IMR-90 (cell line): Measurements from ENCODE around the gene SPDYE4. TPM values are rescaled to one million over a fixed set of nuclear protein-coding genes. Genes with fewer than 3 reads are reported as not detected.

Experiments used
- ATAC-seq: fragments of 200-7000 bp; cut with Tn5 transposase; 2 replicates; pipeline ENCODE4 v1.9.1; 2020; ENCODE audit warnings: low read depth, mild to moderate bottlenecking, moderate library complexity
- BruUV-seq: library from RNA; stranded (reverse); fragments of 400-500 nt; replicated peaks from 2 replicates; lab custom pipeline; 2021; lab: Mats Ljungman, UMichigan
- CTCF ChIA-PET: fragments of 300-600 bp; formaldehyde crosslinking; extraction: SDS; loops from one replicate; lab custom pipeline; 2021; ENCODE audit warnings: antibody characterized with exemption; lab: Yijun Ruan, JAX
- POLR2A ChIA-PET: fragments of 300-600 bp; sonication (Branson Sonifier 250); formaldehyde crosslinking; loops from one replicate; lab custom pipeline; 2022; ENCODE audit warnings: antibody characterized with exemption; ENCODE audit not compliant: unreplicated experiment; lab: Charles Lee
- DNase-seq: peaks from one replicate; pipeline ENCODE4 v3.0.0; 2013
- H2AFZ ChIP-seq: replicated peaks from 2 replicates; pipeline ENCODE3; 2013; ENCODE audit warnings: low read length, mild to moderate bottlenecking; ENCODE audit not compliant: poor library complexity
- H2AK5ac ChIP-seq: 2 replicates; pipeline ENCODE4 v1.6.1; 2013; ENCODE audit warnings: low read depth, low read length, inconsistent platforms
- H2AK9ac ChIP-seq: replicated peaks from 2 replicates; pipeline ENCODE3; 2013; ENCODE audit warnings: mild to moderate bottlenecking, low read depth, low read length, moderate library complexity; ENCODE audit not compliant: poor library complexity
- H2BK120ac ChIP-seq: 2 replicates; pipeline ENCODE4 v1.6.1; 2013; ENCODE audit warnings: low read depth, low read length, inconsistent platforms
- H2BK15ac ChIP-seq: 3 replicates; pipeline ENCODE4 v1.6.1; 2013; ENCODE audit warnings: low read depth, low read length, inconsistent platforms
- H2BK20ac ChIP-seq: 2 replicates; pipeline ENCODE4 v1.6.1; 2013; ENCODE audit warnings: low read depth, mild to moderate bottlenecking, inconsistent platforms, low read length, moderate library complexity
- H2BK5ac ChIP-seq: 2 replicates; pipeline ENCODE4 v1.6.1; 2013; ENCODE audit warnings: mild to moderate bottlenecking, low read depth, low read length, inconsistent platforms; ENCODE audit not compliant: poor library complexity, severe bottlenecking
- H3K14ac ChIP-seq: replicated peaks from 2 replicates; pipeline ENCODE4 v1.6.1; 2013; ENCODE audit warnings: low read depth, low read length, inconsistent platforms
- H3K18ac ChIP-seq: 2 replicates; pipeline ENCODE4 v1.6.1; 2013; ENCODE audit warnings: low read depth, low read length, control low read depth
- H3K23ac ChIP-seq: 2 replicates; pipeline ENCODE4 v1.6.1; 2013; ENCODE audit warnings: low read depth, low read length, inconsistent platforms
- H3K27ac ChIP-seq: 2 replicates; pipeline ENCODE4 v1.5.1; 2013; ENCODE audit warnings: mild to moderate bottlenecking, control low read depth, low read length; ENCODE audit not compliant: insufficient read depth
- H3K27me3 ChIP-seq: 2 replicates; pipeline ENCODE4 v1.6.1; 2013; ENCODE audit warnings: low read length; ENCODE audit not compliant: control insufficient read depth, insufficient read depth
- H3K36me3 ChIP-seq: 2 replicates; pipeline ENCODE4 v1.6.1; 2013; ENCODE audit warnings: low read length, mixed read lengths; ENCODE audit not compliant: control insufficient read depth, insufficient read depth
- H3K4ac ChIP-seq: 2 replicates; pipeline ENCODE4 v1.6.1; 2013; ENCODE audit warnings: low read depth, low read length, inconsistent platforms
- H3K4me1 ChIP-seq: 2 replicates; pipeline ENCODE4 v1.6.1; 2013; ENCODE audit warnings: low read length, mixed read lengths; ENCODE audit not compliant: control insufficient read depth, insufficient read depth
- H3K4me2 ChIP-seq: 2 replicates; pipeline ENCODE4 v1.6.1; 2013; ENCODE audit warnings: low read depth, mild to moderate bottlenecking, control low read depth, low read length, moderate library complexity
- H3K4me3 ChIP-seq: 2 replicates; pipeline ENCODE4 v1.5.1; 2013; ENCODE audit warnings: low read depth, mild to moderate bottlenecking, control low read depth, low read length, moderate library complexity; ENCODE audit not compliant: insufficient read depth
- H3K56ac ChIP-seq: 2 replicates; pipeline ENCODE4 v1.6.1; 2013; ENCODE audit warnings: low read length, inconsistent platforms; ENCODE audit not compliant: insufficient read depth; ENCODE audit errors: extremely low read depth
- H3K79me1 ChIP-seq, 2 experiments: 2 replicates each; pipeline ENCODE4 v1.6.1; 2013; ENCODE audit warnings: low read length in 2 of 2, inconsistent platforms in 1 of 2, low read depth in 1 of 2
- H3K9ac ChIP-seq: 2 replicates; pipeline ENCODE4 v1.6.1; 2013; ENCODE audit warnings: low read depth, low read length, control low read depth
- H3K9me1 ChIP-seq: 2 replicates; pipeline ENCODE4 v1.6.1; 2013; ENCODE audit warnings: low read length, inconsistent platforms; ENCODE audit not compliant: insufficient read depth
- H3K9me3 ChIP-seq: 2 replicates; pipeline ENCODE4 v1.6.1; 2013; ENCODE audit warnings: low read length; ENCODE audit not compliant: control insufficient read depth, insufficient read depth
- H4K20me1 ChIP-seq: 2 replicates; pipeline ENCODE4 v1.6.1; 2013; ENCODE audit warnings: low read length, inconsistent platforms; ENCODE audit not compliant: insufficient read depth
- H4K5ac ChIP-seq: 2 replicates; pipeline ENCODE4 v1.6.1; 2013; ENCODE audit warnings: mild to moderate bottlenecking, low read depth, low read length, control low read depth
- H4K8ac ChIP-seq, 2 experiments: 2 replicates each; pipeline ENCODE4 v1.6.1; 2013; ENCODE audit warnings: low read depth in 2 of 2, low read length in 2 of 2, control low read depth in 1 of 2, inconsistent platforms in 1 of 2
- H4K91ac ChIP-seq: 2 replicates; pipeline ENCODE4 v1.6.1; 2013; ENCODE audit warnings: low read depth, low read length, inconsistent platforms; ENCODE audit not compliant: insufficient read depth
- MXI1 ChIP-seq: IDR thresholded peaks from 2 replicates; pipeline ENCODE4 v1.6.1; 2012; ENCODE audit warnings: low read depth, mild to moderate bottlenecking, low read length, moderate library complexity, borderline replicate concordance
- WGBS, 2 experiments: methylation state at CpG; one replicate each; pipeline versions ENCODE4 v1.1.5 to v1.1.7; 2013; ENCODE audit warnings: missing lambda C conversion rate in 2 of 2; ENCODE audit not compliant: insufficient read length in 1 of 2; ENCODE audit errors: extremely low coverage in 2 of 2; 5-methylcytosine and 5-hydroxymethylcytosine counted together
- dilution Hi-C: fragments of 300-500 bp; cut with HindIII; formaldehyde crosslinking; loops from one replicate; pipeline ENCODE4 v1.14.3; 2018; ENCODE audit warnings: low sequenced_read_pairs; ENCODE audit not compliant: unreplicated experiment
- in situ Hi-C: fragments of 300-500 bp; cut with MboI; formaldehyde crosslinking; loops from 3 replicates; pipeline ENCODE4 v1.14.3; 2019; ENCODE audit warnings: low sequenced_read_pairs, inconsistent platforms, mixed read lengths
- intact Hi-C: fragments of 100-400 bp; cut with micrococcal nuclease; formaldehyde crosslinking; loops from 2 replicates; pipeline ENCODE4 v1.10.0; 2022
- polyA plus RNA-seq, 3 experiments: library from polyadenylated mRNA; depleted of rRNA; stranded (reverse); fragments of >200 nt; gene quantifications; 2 replicates each; pipeline ENCODE4 v1.2.3, GENCODE V29; 2012; ENCODE audit warnings: low replicate concordance in 1 of 3
- total RNA-seq: library from RNA; depleted of rRNA; stranded (reverse); fragments of >200 nt; gene quantifications from 2 replicates; pipeline ENCODE4 v1.2.3, GENCODE V29; 2012

Gene SPDYE4
- total and polyA plus RNA-seq, 2 of the 4 experiments (the other 2 are of a cell fraction) = not detected

GRCh38 chr17:8797621-8798175 lies 39.4 kb upstream of the SPDYE4 start:
- POLR2A ChIA-PET = no interaction called here
- Histone ChIP-seq H2BK5ac (no peak overlapping the region), H3K79me1 (no peaks in the 10 kb centered on the region), H4K5ac (no peak overlapping the region), H2AK9ac (no peak overlapping the region), H3K4me3 (no peak overlapping the region), H3K27ac (no peak overlapping the region), H2BK20ac (no peak overlapping the region), H3K27me3 (peaks cover 18% of the 10 kb centered on the region; the same call in 1 of the 2 replicates), H3K9ac (no peak overlapping the region), H3K4me2 (no peak overlapping the region), H4K8ac (no peak overlapping the region), H3K9me1 (no peaks in the 10 kb centered on the region), H3K18ac (no peak overlapping the region), H3K36me3 (no peaks in the 10 kb centered on the region), H2AK5ac (no peak overlapping the region), H3K14ac (no peak overlapping the region), H3K4ac (no peak overlapping the region), H3K4me1 (no peaks in the 10 kb centered on the region), H3K9me3 (no peaks in the 10 kb centered on the region), H2AFZ (no peak overlapping the region), H3K23ac (no peak overlapping the region), H3K56ac (no peak overlapping the region), H2BK15ac (no peak overlapping the region), H4K91ac (no peak overlapping the region), H4K20me1 (no peaks in the 10 kb centered on the region), H2BK120ac (no peak overlapping the region)
- in situ Hi-C loops (loop anchor here (25.0 kb wide), 1 partner anchor 740 kb away; no protein-coding TSS in a partner anchor), dilution Hi-C loops (no loop called here), intact Hi-C loops (no loop called here)
- no peak for TF ChIP-seq MXI1
- ATAC-seq = no peak
- no peak for DNase-seq
- WGBS, 2 experiments = 78% methylated on average over 3 of the region's 14 CpGs; no CpG with 5 or more reads in 1 of the 2 experiments
- CTCF ChIA-PET = interaction anchor here (0.6 kb wide), 1 partner anchor 336 kb away, joined by 9 read pairs; no protein-coding TSS in a partner anchor
- no TSS peak for BruUV-seq
